ENCODE results near the gene BACH2.
"Not testable (repeated sequence)": the region's sequence is repeated elsewhere in the genome, so short reads cannot be mapped to it uniquely, and the experiment has no call there.

Gene BACH2

DNA sequence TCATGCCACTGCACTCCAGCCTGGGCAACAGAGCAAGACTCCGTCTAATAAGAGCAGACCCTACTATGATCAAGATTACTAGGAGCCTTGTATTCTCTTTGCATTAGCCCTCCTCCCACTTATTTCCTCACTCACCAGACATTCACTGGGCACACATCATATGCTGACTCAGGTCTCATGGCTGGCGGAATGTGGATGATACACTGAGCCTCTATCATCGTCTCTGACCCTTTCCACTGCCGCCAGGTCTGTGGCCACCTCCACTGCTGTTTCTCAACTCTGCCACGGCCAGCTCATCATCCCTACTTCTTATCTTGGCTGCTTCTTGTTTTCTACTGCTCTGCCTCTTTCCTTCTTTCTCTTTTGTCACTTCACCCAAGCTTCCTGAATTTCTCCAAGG is 161.0 kb downstream of the BACH2 start:
- no peak overlapping the region for H3K9ac ChIP-seq (ENCODE audit: low read length)

DNA sequence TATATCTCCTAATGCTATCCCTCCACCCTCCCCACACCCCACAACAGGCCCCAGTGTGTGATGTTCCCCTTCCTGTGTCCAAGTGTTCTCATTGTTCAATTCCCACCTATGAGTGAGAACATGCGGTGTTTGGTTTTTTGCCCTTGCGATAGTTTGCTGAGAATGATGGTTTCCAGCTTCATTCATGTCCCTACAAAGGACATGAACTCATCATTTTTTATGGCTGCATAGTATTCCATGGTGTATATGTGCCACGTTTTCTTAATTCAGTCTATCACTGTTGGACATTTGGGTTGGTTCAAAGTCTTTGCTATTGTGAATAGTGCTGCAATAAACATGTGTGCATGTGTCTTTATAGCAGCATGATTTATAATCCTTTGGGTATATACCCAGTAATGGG is 163.0 kb downstream of the BACH2 start:
- H3F3A ChIP-seq (ENCODE audit: insufficient read depth); H3K9ac ChIP-seq (ENCODE audit: low read length); H3K9me3 ChIP-seq (ENCODE audit: insufficient read depth, low read length); H3K9me2 ChIP-seq (replicated peaks; ENCODE audit: insufficient read depth, low read length); H3K4me3 ChIP-seq (ENCODE audit: insufficient read depth, low read length, poor library complexity, severe bottlenecking); H3K27me3 ChIP-seq (ENCODE audit: low read length); H4K20me1 ChIP-seq (ENCODE audit: low read depth, low read length); H2AFZ ChIP-seq (ENCODE audit: low read depth, low read length, severe bottlenecking); H3K27ac ChIP-seq (ENCODE audit: low read depth, low read length); H3K79me2 ChIP-seq (ENCODE audit: insufficient read depth, low read length); H3K4me2 ChIP-seq (ENCODE audit: low read depth, low read length, poor library complexity, severe bottlenecking); H3K36me3 ChIP-seq (ENCODE audit: low read length): not testable (repeated sequence)

More for the DNA sequence above, 161.0 kb downstream of the BACH2 start:
- no peaks in the 10 kb centered on the region for H4K20me1 ChIP-seq (ENCODE audit: low read depth, low read length)
- H3F3A ChIP-seq (ENCODE audit: insufficient read depth), result no peaks in the 10 kb centered on the region
- H3K36me3 ChIP-seq (ENCODE audit: low read length), result no peaks in the 10 kb centered on the region
- TF ChIP-seq CTCF (IDR thresholded peaks at IDR 0.05; ENCODE audit: insufficient read depth, low read length, poor library complexity, severe bottlenecking) (no peak), EZH2phosphoT487 (conservative IDR thresholded peaks at IDR 0.05; ENCODE audit: low read length) (no peak)
- H2AFZ ChIP-seq (ENCODE audit: low read depth, low read length, severe bottlenecking), result no peak overlapping the region
- H3K27me3 ChIP-seq (ENCODE audit: low read length), result no peaks in the 10 kb centered on the region
- no peaks in the 10 kb centered on the region for H3K9me3 ChIP-seq (ENCODE audit: insufficient read depth, low read length)
- H3K9me2 ChIP-seq (replicated peaks; ENCODE audit: insufficient read depth, low read length), result no peaks in the 10 kb centered on the region
- H3K79me2 ChIP-seq (ENCODE audit: insufficient read depth, low read length), result no peaks in the 10 kb centered on the region; the same call in 1 of the 2 replicates
- H3K4me2 ChIP-seq (ENCODE audit: low read depth, low read length, poor library complexity, severe bottlenecking), result no peak overlapping the region
- H3K4me3 ChIP-seq (ENCODE audit: insufficient read depth, low read length, poor library complexity, severe bottlenecking), result no peak overlapping the region
- H3K27ac ChIP-seq (ENCODE audit: low read depth, low read length), result no peak overlapping the region

DNA sequence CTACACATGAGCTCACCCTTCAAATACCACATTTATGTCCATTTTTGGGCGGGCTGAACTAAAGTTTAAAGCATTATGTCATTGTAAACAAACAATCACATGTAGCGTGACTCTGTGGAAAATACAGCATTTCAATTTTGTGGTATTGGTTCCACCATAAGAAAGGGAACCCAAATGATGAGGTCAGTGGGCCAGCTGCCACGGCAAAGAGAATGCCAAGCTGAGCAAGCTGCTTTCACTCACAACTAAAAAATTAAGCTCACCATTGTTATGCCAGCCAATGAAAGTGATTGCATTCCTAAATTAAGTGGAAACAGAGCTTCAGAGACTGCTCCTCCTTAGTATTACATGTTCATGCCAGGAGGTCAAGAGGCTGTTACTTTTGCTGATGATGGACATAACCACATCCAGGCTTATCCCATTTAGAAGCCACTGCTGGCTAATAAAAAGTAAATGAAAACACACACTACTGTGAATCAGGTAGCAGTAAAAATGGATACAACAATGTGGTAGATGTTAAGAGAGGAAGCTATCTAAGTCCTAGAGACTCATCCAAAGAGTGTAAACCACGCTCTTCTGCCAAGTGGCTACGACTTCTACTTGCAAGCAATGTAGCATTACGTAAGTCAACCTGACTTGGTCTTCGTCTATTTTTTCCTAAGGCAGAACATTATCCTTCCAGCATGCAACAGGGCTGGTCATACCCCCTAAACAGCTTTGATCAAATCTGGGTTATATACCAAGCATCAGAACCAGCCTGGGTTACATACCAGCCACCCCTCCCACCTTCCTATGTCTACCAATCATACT is 164.8 kb downstream of the BACH2 start:
- no peak for TF ChIP-seq CTCF (IDR thresholded peaks at IDR 0.05; ENCODE audit: insufficient read depth, low read length, poor library complexity, severe bottlenecking)
- no peak for TF ChIP-seq EZH2phosphoT487 (conservative IDR thresholded peaks at IDR 0.05; ENCODE audit: low read length)
- Histone ChIP-seq H3K9ac (ENCODE audit: low read length) (no peak overlapping the region), H3F3A (ENCODE audit: insufficient read depth) (no peaks in the 10 kb centered on the region), H2AFZ (ENCODE audit: low read depth, low read length, severe bottlenecking) (no peak overlapping the region), H3K27ac (ENCODE audit: low read depth, low read length) (no peak overlapping the region), H3K9me3 (ENCODE audit: insufficient read depth, low read length) (no peaks in the 10 kb centered on the region), H3K4me2 (ENCODE audit: low read depth, low read length, poor library complexity, severe bottlenecking) (no peak overlapping the region), H3K9me2 (replicated peaks; ENCODE audit: insufficient read depth, low read length) (no peaks in the 10 kb centered on the region), H4K20me1 (ENCODE audit: low read depth, low read length) (no peaks in the 10 kb centered on the region), H3K27me3 (ENCODE audit: low read length) (no peaks in the 10 kb centered on the region), H3K79me2 (ENCODE audit: insufficient read depth, low read length) (no peaks in the 10 kb centered on the region; the same call in 1 of the 2 replicates), H3K36me3 (ENCODE audit: low read length) (no peaks in the 10 kb centered on the region), H3K4me3 (ENCODE audit: insufficient read depth, low read length, poor library complexity, severe bottlenecking) (no peak overlapping the region)

DNA sequence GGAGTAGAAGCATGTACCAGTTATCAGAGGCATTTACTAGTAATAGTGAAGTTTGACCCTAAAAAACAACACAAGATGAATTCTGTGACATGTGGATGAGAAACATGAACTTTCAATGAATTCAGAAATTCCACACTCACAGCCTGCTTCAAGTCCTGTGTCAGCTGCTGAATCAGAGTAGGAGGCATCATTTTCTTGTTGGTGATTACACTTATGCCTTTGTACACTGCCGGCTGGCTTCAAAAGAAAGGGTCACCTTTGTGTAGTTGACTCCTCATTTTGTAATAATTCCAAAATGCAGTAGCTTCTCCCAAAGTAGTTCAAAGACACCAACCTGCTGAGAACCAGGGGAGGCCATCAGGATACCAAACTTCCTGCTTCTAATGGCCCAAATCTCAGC is 165.5 kb downstream of the BACH2 start:
- Histone ChIP-seq H2AFZ (ENCODE audit: low read depth, low read length, severe bottlenecking) (no peak overlapping the region), H3K36me3 (ENCODE audit: low read length) (no peaks in the 10 kb centered on the region), H3K27ac (ENCODE audit: low read depth, low read length) (no peak overlapping the region), H3K9me3 (ENCODE audit: insufficient read depth, low read length) (no peaks in the 10 kb centered on the region), H3K4me2 (ENCODE audit: low read depth, low read length, poor library complexity, severe bottlenecking) (no peak overlapping the region), H4K20me1 (ENCODE audit: low read depth, low read length) (no peaks in the 10 kb centered on the region), H3K27me3 (ENCODE audit: low read length) (no peaks in the 10 kb centered on the region), H3K79me2 (ENCODE audit: insufficient read depth, low read length) (no peaks in the 10 kb centered on the region; the same call in 1 of the 2 replicates), H3F3A (ENCODE audit: insufficient read depth) (no peaks in the 10 kb centered on the region), H3K4me3 (ENCODE audit: insufficient read depth, low read length, poor library complexity, severe bottlenecking) (no peak overlapping the region), H3K9ac (ENCODE audit: low read length) (no peak overlapping the region), H3K9me2 (replicated peaks; ENCODE audit: insufficient read depth, low read length) (no peaks in the 10 kb centered on the region)
- TF ChIP-seq CTCF (IDR thresholded peaks at IDR 0.05; ENCODE audit: insufficient read depth, low read length, poor library complexity, severe bottlenecking) (no peak), EZH2phosphoT487 (conservative IDR thresholded peaks at IDR 0.05; ENCODE audit: low read length) (no peak)

- not testable (repeated sequence) for H3K4me2 ChIP-seq (ENCODE audit: low read depth, low read length, poor library complexity, severe bottlenecking); H3K36me3 ChIP-seq (ENCODE audit: low read length); H3K4me3 ChIP-seq (ENCODE audit: insufficient read depth, low read length, poor library complexity, severe bottlenecking); H3K9me2 ChIP-seq (replicated peaks; ENCODE audit: insufficient read depth, low read length); H2AFZ ChIP-seq (ENCODE audit: low read depth, low read length, severe bottlenecking); H3K27me3 ChIP-seq (ENCODE audit: low read length); H3K9me3 ChIP-seq (ENCODE audit: insufficient read depth, low read length); H3K79me2 ChIP-seq (ENCODE audit: insufficient read depth, low read length); H3K9ac ChIP-seq (ENCODE audit: low read length); H3F3A ChIP-seq (ENCODE audit: insufficient read depth); H4K20me1 ChIP-seq (ENCODE audit: low read depth, low read length); H3K27ac ChIP-seq (ENCODE audit: low read depth, low read length)
These were observed 168.0 kb downstream of the BACH2 start for GRCh38 chr6:90128687-90129086.
